ENCODE results near the gene FRMD4A.
A peak's percentile ranks its signal among the peaks of the same experiment; 100 is the strongest.

Gene FRMD4A

GRCh38 chr10:14016011-14016536, 314.6 kb downstream of the FRMD4A start:
- DNase-seq (ENCODE audit: low spot score) = peak; percentile 7

GRCh38 chr10:14014423-14014822, 316.3 kb downstream of the FRMD4A start:
- no peak for DNase-seq (ENCODE audit: low spot score)

GRCh38 chr10:14010769-14011574, 319.8 kb downstream of the FRMD4A start:
- no peak for DNase-seq (ENCODE audit: low spot score)

- no peak for DNase-seq (ENCODE audit: low spot score)
Measured at GRCh38 chr10:14010101-14010558, 320.6 kb downstream of the FRMD4A start.

GRCh38 chr10:14009371-14010100, 321.2 kb downstream of the FRMD4A start:
- DNase-seq (ENCODE audit: low spot score) = peak; percentile 63

- DNase-seq (ENCODE audit: low spot score) = no peak
Measured at GRCh38 chr10:14008740-14009080, 322.0 kb downstream of the FRMD4A start.

GRCh38 chr10:14004536-14004935, 326.2 kb downstream of the FRMD4A start:
- DNase-seq (ENCODE audit: low spot score) = no peak

- peak; percentile 42 for DNase-seq (ENCODE audit: low spot score)
Measured at GRCh38 chr10:14003517-14004184, 327.1 kb downstream of the FRMD4A start.

- no peak for DNase-seq (ENCODE audit: low spot score)
Measured at GRCh38 chr10:14001298-14002040, 329.3 kb downstream of the FRMD4A start.

GRCh38 chr10:13998163-13998835, 332.4 kb downstream of the FRMD4A start:
- DNase-seq (ENCODE audit: low spot score) = no peak

GRCh38 chr10:13997650-13998049, 333.1 kb downstream of the FRMD4A start:
- no peak for DNase-seq (ENCODE audit: low spot score)

GRCh38 chr10:13994932-13995331, 335.8 kb downstream of the FRMD4A start:
- no peak for DNase-seq (ENCODE audit: low spot score)

- no peak for DNase-seq (ENCODE audit: low spot score)
Measured at GRCh38 chr10:13993673-13994089, 337.0 kb downstream of the FRMD4A start.

GRCh38 chr10:13993169-13993568, 337.6 kb downstream of the FRMD4A start:
- DNase-seq (ENCODE audit: low spot score) = no peak

GRCh38 chr10:13991353-13991752, 339.4 kb downstream of the FRMD4A start:
- DNase-seq (ENCODE audit: low spot score) = no peak

GRCh38 chr10:13990946-13991345, 339.8 kb downstream of the FRMD4A start:
- no peak for DNase-seq (ENCODE audit: low spot score)

GRCh38 chr10:13990392-13990805, 340.3 kb downstream of the FRMD4A start:
- DNase-seq (ENCODE audit: low spot score) = no peak

GRCh38 chr10:13989616-13990015, 341.1 kb downstream of the FRMD4A start:
- no peak for DNase-seq (ENCODE audit: low spot score)

- DNase-seq (ENCODE audit: low spot score) = no peak
Measured at GRCh38 chr10:13987446-13987845, 343.3 kb downstream of the FRMD4A start.

GRCh38 chr10:13984647-13985155, 346.0 kb downstream of the FRMD4A start:
- no peak for DNase-seq (ENCODE audit: low spot score)

- DNase-seq (ENCODE audit: low spot score) = no peak
Measured at GRCh38 chr10:13983035-13983434, 347.7 kb downstream of the FRMD4A start.

Data from CD4-positive, alpha-beta T cell treated with Interleukin-6 at 100 ng/mL for 8 hours (primary cell).